Activated naive CD4-positive, alpha-beta T cell treated with anti-CD3 and anti-CD28 coated beads, Interleukin-2, amount 10 ng/mL, durations not matched to agents 7 days and 5 days (primary cell): ENCODE data around the gene PSMC3IP.

Source experiments
- CTCF ChIA-PET: fragments of 350-600 bp; sonication (Branson Sonifier 250); formaldehyde crosslinking; loops from one replicate; lab custom pipeline; 2021; ENCODE audit warnings: antibody characterized with exemption; lab: Charles Lee
- DNase-seq: peaks from one replicate; pipeline ENCODE4 v3.0.0-alpha.2; 2020
- H3K27ac Mint-ChIP-seq: one replicate; pipeline ENCODE4 v1.8.0; 2021; ENCODE audit warnings: mild to moderate bottlenecking, moderate library complexity, mixed read lengths
- H3K27me3 Mint-ChIP-seq: one replicate; pipeline ENCODE4 v1.8.0; 2021; ENCODE audit warnings: mild to moderate bottlenecking, mixed read lengths
- H3K36me3 Mint-ChIP-seq: one replicate; pipeline ENCODE4 v1.8.0; 2021; ENCODE audit warnings: mixed read lengths
- H3K4me1 Mint-ChIP-seq: one replicate; pipeline ENCODE4 v1.8.0; 2021; ENCODE audit warnings: mixed read lengths
- H3K4me3 Mint-ChIP-seq: one replicate; pipeline ENCODE4 v1.8.0; 2021; ENCODE audit warnings: mild to moderate bottlenecking, moderate library complexity, mixed read lengths
- H3K9me3 Mint-ChIP-seq: one replicate; pipeline ENCODE4 v1.8.0; 2021; ENCODE audit warnings: mixed read lengths

The PSMC3IP gene

GRCh38 chr17:42607769-42608168 lies 30.2 kb upstream of the PSMC3IP start:
- Mint-ChIP-seq H3K9me3 (no peaks in the 10 kb centered on the region), H3K4me3 (peak overlapping the region; percentile 99), H3K27ac (peak overlapping the region; percentile 97), H3K27me3 (peaks cover 5% of the 10 kb centered on the region), H3K36me3 (peaks cover 35% of the 10 kb centered on the region), H3K4me1 (peaks cover 54% of the 10 kb centered on the region)
- CTCF ChIA-PET = interaction anchor here (0.9 to 3.7 kb wide), 5 partner anchors 11 to 190 kb away, joined by 3 to 26 read pairs (median 3); partner anchors contain the start of gene PSMC3IP
- no peak for DNase-seq

DNA sequence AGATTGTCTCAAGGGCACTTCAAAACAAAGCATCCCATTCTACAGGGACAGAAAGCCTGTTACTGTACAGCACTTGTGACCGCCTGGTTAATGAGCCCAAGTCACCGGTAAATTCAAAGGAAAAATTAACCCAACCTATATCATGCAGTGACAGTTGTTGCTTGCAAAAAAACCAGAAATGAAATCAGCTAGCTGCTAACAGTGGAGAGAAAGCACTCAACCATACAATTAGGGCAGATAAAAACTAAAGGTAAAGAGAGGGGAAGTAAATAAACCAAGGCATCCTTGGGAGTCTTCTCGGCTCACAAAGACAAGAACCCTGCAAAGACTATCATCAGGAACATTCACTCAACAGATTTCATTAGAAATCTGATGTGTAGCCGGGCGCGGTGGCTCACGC lies 25.8 kb upstream of the PSMC3IP start:
- H3K36me3 Mint-ChIP-seq = peaks cover 32% of the 10 kb centered on the region
- H3K27me3 Mint-ChIP-seq = no peaks in the 10 kb centered on the region
- H3K9me3 Mint-ChIP-seq = no peaks in the 10 kb centered on the region
- CTCF ChIA-PET = no interaction called here
- H3K4me3 Mint-ChIP-seq = no peak overlapping the region
- no peak for DNase-seq
- peaks cover 48% of the 10 kb centered on the region for H3K4me1 Mint-ChIP-seq
- H3K27ac Mint-ChIP-seq = no peak overlapping the region

GRCh38 chr17:42598905-42599304 lies 21.4 kb upstream of the PSMC3IP start:
- DNase-seq = no peak
- Mint-ChIP-seq H3K4me1 (peaks cover 12% of the 10 kb centered on the region), H3K36me3 (peaks cover 21% of the 10 kb centered on the region), H3K4me3 (no peak overlapping the region), H3K27ac (no peak overlapping the region), H3K27me3 (no peaks in the 10 kb centered on the region), H3K9me3 (no peaks in the 10 kb centered on the region)
- CTCF ChIA-PET = interaction anchor here (0.5 kb wide), 1 partner anchor 264 kb away, joined by 3 read pairs; no protein-coding TSS in a partner anchor

DNA sequence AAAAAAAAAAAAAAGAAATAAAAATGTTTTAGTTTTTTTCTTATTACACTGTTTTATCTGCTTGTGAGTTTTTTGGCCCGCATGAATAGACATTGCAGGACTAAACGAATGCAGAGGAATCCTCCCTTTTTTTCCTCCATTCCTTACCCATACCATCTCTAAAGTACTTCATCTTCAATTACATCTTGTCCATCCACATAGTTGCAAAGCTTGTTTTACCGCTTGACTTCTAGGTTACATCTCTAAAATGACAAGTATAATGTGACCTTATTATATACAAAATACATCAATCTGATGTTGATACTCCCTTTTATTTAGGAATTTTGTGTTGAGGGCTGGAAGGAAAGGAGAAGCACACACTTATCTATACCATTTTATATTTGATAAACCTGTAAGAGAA lies 18.9 kb upstream of the PSMC3IP start:
- CTCF ChIA-PET = no interaction called here
- Mint-ChIP-seq H3K27ac (no peak overlapping the region), H3K4me3 (no peak overlapping the region), H3K9me3 (no peaks in the 10 kb centered on the region), H3K36me3 (peaks cover 20% of the 10 kb centered on the region), H3K4me1 (peaks cover 11% of the 10 kb centered on the region), H3K27me3 (no peaks in the 10 kb centered on the region)
- DNase-seq = no peak

DNA sequence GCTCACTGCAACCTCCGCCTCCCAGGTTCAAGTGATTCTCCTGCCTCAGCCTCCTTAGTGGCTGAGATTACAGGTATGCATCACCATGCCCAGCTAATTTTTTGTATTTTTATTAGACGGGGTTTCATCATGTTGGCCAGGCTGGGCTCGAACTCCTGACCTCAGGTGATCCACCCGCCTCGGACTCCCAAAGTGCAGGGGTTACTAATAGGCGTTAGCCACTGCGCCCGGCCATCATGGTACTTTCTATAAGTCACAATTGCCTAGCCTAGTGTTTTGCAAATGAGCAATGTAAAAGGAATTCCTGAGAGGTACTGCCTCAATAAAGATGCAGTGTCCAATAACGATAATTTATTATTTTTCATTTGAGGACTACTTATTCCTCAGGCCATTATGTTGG lies 13.9 kb upstream of the PSMC3IP start:
- peaks cover 35% of the 10 kb centered on the region for H3K36me3 Mint-ChIP-seq
- H3K27ac Mint-ChIP-seq = no peak overlapping the region
- CTCF ChIA-PET = interaction anchor here (1.5 to 1.8 kb wide), 2 partner anchors 11 to 13 kb away, joined by 5 read pairs; partner anchors contain the start of gene PSMC3IP
- no peaks in the 10 kb centered on the region for H3K9me3 Mint-ChIP-seq
- no peak overlapping the region for H3K4me3 Mint-ChIP-seq
- H3K27me3 Mint-ChIP-seq = no peaks in the 10 kb centered on the region
- H3K4me1 Mint-ChIP-seq = peaks cover 10% of the 10 kb centered on the region
- DNase-seq = no peak

DNA sequence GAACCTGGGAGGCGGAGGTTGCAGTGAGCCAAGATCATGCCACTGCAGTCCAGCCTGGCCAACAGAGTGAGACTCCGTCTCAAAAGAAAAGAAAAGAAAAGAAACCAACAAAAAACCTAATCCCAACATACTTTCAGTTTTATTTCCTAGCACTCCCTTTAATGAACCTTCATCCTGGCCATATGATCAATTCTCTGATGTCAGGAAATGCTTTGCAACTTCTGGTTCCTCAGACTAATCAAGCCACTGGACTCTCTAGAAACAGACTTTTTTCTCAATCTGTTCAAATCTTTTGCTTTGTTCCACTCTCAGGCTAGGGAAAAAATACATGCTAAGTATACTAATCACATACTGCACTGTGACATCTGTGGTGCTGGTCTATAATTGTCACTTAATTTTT lies 13.4 kb upstream of the PSMC3IP start:
- Mint-ChIP-seq H3K4me1 (peaks cover 10% of the 10 kb centered on the region), H3K4me3 (no peak overlapping the region), H3K27ac (no peak overlapping the region), H3K9me3 (no peaks in the 10 kb centered on the region), H3K36me3 (peaks cover 36% of the 10 kb centered on the region), H3K27me3 (no peaks in the 10 kb centered on the region)
- CTCF ChIA-PET = interaction anchor here (1.5 to 1.8 kb wide), 2 partner anchors 11 to 13 kb away, joined by 5 read pairs; partner anchors contain the start of gene PSMC3IP
- DNase-seq = no peak

GRCh38 chr17:42586514-42587230 lies 9.1 kb upstream of the PSMC3IP start:
- H3K9me3 Mint-ChIP-seq = no peaks in the 10 kb centered on the region
- H3K27me3 Mint-ChIP-seq = no peaks in the 10 kb centered on the region
- no peak overlapping the region for H3K27ac Mint-ChIP-seq
- DNase-seq = no peak
- H3K4me3 Mint-ChIP-seq = no peak overlapping the region
- peaks cover 8% of the 10 kb centered on the region for H3K4me1 Mint-ChIP-seq
- H3K36me3 Mint-ChIP-seq = peaks cover 60% of the 10 kb centered on the region
- CTCF ChIA-PET = interaction anchor here (2.9 kb wide), 1 partner anchor 9 kb away, joined by 14 read pairs; the partner anchor contains the start of gene PSMC3IP

DNA sequence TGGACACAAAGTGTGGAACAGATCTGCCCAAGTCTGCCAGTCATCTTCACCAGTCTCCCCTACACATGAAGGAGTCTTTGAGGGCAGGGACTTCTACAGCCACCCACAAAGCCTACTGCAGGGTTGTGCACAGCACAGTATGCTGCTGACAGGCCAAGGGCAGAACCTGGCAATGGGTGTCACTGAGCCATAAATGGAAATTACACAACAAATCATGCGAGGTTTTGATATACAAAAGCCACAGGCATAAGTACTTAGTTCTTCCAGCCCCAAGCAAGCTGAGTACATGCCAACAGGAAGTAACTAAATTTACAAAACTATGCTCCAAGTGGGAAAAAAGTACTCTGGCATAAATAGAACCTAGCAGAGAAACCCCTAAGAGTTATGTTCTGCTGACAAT lies 7.8 kb upstream of the PSMC3IP start:
- Mint-ChIP-seq H3K27ac (no peak overlapping the region), H3K27me3 (no peaks in the 10 kb centered on the region), H3K4me1 (peaks cover 2% of the 10 kb centered on the region), H3K9me3 (no peaks in the 10 kb centered on the region), H3K4me3 (no peak overlapping the region), H3K36me3 (peaks cover 61% of the 10 kb centered on the region)
- CTCF ChIA-PET = no interaction called here
- DNase-seq = no peak

GRCh38 chr17:42584880-42585279 lies 7.4 kb upstream of the PSMC3IP start:
- Mint-ChIP-seq H3K4me1 (no peaks in the 10 kb centered on the region), H3K4me3 (no peak overlapping the region), H3K36me3 (peaks cover 66% of the 10 kb centered on the region), H3K27me3 (no peaks in the 10 kb centered on the region), H3K9me3 (no peaks in the 10 kb centered on the region), H3K27ac (no peak overlapping the region)
- no peak for DNase-seq
- CTCF ChIA-PET = no interaction called here

GRCh38 chr17:42581744-42582270 lies 4.3 kb upstream of the PSMC3IP start:
- CTCF ChIA-PET = interaction anchor here (2.1 kb wide), 1 partner anchor 101 kb away, joined by 5 read pairs; no protein-coding TSS in a partner anchor
- Mint-ChIP-seq H3K27me3 (no peaks in the 10 kb centered on the region), H3K9me3 (no peaks in the 10 kb centered on the region), H3K4me1 (peaks cover 21% of the 10 kb centered on the region), H3K27ac (no peak overlapping the region), H3K4me3 (no peak overlapping the region), H3K36me3 (peaks cover 63% of the 10 kb centered on the region)
- DNase-seq = no peak

DNA sequence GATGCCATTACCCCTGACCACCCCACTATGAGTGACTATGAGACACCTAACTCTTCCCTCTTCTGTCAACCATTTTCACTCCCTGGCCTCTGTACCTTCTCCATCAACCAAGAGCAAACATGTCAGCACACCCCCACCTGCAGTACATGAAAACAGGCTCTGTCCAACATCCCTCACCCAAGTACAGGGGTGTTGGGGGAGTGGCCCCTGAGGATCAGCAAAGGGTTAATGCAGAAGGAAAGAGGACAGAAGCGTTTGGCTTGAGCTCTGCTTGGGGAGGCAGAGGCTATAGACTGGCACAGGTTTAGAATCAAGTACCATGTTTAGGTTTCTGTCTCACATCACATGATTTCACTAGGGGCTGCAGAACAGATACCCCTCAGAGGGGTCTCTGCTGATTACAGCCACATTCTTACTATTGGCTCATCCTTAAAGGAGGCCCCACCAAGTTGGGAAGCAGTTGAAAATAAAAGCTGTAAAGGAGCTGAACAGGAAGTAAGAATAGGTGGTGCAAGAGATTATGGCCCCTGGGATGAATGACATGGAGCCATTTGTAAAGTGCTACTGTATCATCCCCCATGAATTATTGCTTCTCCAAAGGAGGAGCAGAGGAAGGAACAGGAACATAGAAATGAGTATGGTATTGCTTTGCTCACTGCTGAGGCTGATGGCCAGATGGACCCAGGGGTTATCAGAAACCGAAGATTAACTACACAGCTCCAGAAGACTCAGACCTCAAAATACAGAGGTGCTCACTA lies 2.4 kb upstream of the PSMC3IP start:
- CTCF ChIA-PET = interaction anchor here (0.6 to 4.0 kb wide), 6 partner anchors 11 to 182 kb away, joined by 3 to 77 read pairs (median 12); partner anchors contain the start of genes CCR10, MLX, PLEKHH3 and RAMP2
- peak overlapping the region; percentile 9 for H3K27ac Mint-ChIP-seq
- peaks cover 64% of the 10 kb centered on the region for H3K36me3 Mint-ChIP-seq
- peak overlapping the region; percentile 1 for H3K4me3 Mint-ChIP-seq
- DNase-seq = no peak
- no peaks in the 10 kb centered on the region for H3K27me3 Mint-ChIP-seq
- H3K4me1 Mint-ChIP-seq = peaks cover 38% of the 10 kb centered on the region
- H3K9me3 Mint-ChIP-seq = no peaks in the 10 kb centered on the region

- Mint-ChIP-seq H3K4me1 (peaks cover 48% of the 10 kb centered on the region), H3K9me3 (no peaks in the 10 kb centered on the region), H3K4me3 (peak overlapping the region; percentile 92), H3K27me3 (no peaks in the 10 kb centered on the region), H3K27ac (peak overlapping the region; percentile 89), H3K36me3 (peaks cover 68% of the 10 kb centered on the region)
- CTCF ChIA-PET = interaction anchor here (0.6 to 4.0 kb wide), 42 partner anchors 8 to 547 kb away, joined by 3 to 77 read pairs (median 4); partner anchors contain the start of genes BRCA1, CCR10, CNTNAP1 and MLX
- DNase-seq = peak; percentile 83
Measured at GRCh38 chr17:42578282-42578869, 847 bp upstream of the PSMC3IP start.

GRCh38 chr17:42577140-42577531 lies 393 bp downstream of the PSMC3IP start:
- H3K27ac Mint-ChIP-seq = peak overlapping the region; percentile 80
- CTCF ChIA-PET = interaction anchor here (1.4 to 4.0 kb wide), 8 partner anchors 9 to 351 kb away, joined by 5 to 77 read pairs (median 17); partner anchors contain the start of genes CCR10, MLX, PLEKHH3 and RAMP2
- H3K4me3 Mint-ChIP-seq = peak overlapping the region; percentile 92
- H3K27me3 Mint-ChIP-seq = no peaks in the 10 kb centered on the region
- no peaks in the 10 kb centered on the region for H3K9me3 Mint-ChIP-seq
- peaks cover 67% of the 10 kb centered on the region for H3K36me3 Mint-ChIP-seq
- H3K4me1 Mint-ChIP-seq = peaks cover 50% of the 10 kb centered on the region
- DNase-seq = peak; percentile 31

DNA sequence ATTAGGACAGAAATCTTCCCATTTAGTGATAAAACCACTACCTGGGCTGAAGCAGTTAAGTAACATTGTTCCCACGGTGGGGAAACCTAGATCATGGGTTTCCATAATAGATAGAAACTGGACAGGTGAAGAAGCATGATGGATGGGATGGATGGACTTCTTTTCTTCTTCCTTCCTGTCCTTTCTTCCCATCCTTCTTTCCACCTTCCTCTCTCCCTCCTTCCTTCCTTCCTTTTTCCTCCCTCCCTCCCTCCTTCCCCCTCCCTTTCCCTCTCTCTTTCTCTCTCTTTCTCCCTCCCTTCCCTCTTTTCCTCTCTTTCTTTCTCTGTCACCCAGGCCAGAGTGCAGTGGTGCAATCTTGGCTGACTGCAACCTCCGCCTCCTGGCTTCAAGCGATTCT lies 3.1 kb downstream of the PSMC3IP start:
- H3K4me1 Mint-ChIP-seq = peaks cover 62% of the 10 kb centered on the region
- H3K36me3 Mint-ChIP-seq = peaks cover 69% of the 10 kb centered on the region

More for the DNA sequence above, 3.1 kb downstream of the PSMC3IP start:
- H3K27me3 Mint-ChIP-seq = no peaks in the 10 kb centered on the region
- H3K4me3 Mint-ChIP-seq = no peak overlapping the region
- no peaks in the 10 kb centered on the region for H3K9me3 Mint-ChIP-seq
- H3K27ac Mint-ChIP-seq = no peak overlapping the region
- CTCF ChIA-PET = no interaction called here
- no peak for DNase-seq
